H1 (cell line): Measurements from ENCODE around the gene TCF19.

ENCODE experiments used
- CTCF ChIP-seq, 3 experiments: IDR thresholded peaks; 1 replicate in 2 of 3; 2 replicates in 1 of 3; pipeline versions ENCODE4 v1.5.1 to v1.6.1; 2011; ENCODE audit warnings: low read length in 3 of 3, mild to moderate bottlenecking in 3 of 3, inconsistent platforms in 2 of 3, low read depth in 1 of 3, moderate library complexity in 1 of 3; ENCODE audit not compliant: insufficient read depth in 1 of 3; ENCODE audit errors: control extremely low read depth in 1 of 3
- EZH2 ChIP-seq: fragments of 200-600 bp; sonication (generic); IDR thresholded peaks from 2 replicates; pipeline ENCODE4 v1.7.1; 2012; ENCODE audit warnings: low read depth, mild to moderate bottlenecking, moderate library complexity, low read length, inconsistent platforms; ENCODE audit not compliant: severe bottlenecking
- GTF2F1 ChIP-seq: IDR thresholded peaks from 2 replicates; pipeline ENCODE4 v1.6.1; 2012; ENCODE audit warnings: low read depth, low read length, improper control_type of control experiment, borderline replicate concordance
- JUN ChIP-seq: IDR thresholded peaks from 2 replicates; pipeline ENCODE4 v1.6.1; 2011; ENCODE audit warnings: low read depth, mild to moderate bottlenecking, improper control_type of control experiment, low read length
- JUND ChIP-seq: IDR thresholded peaks from 2 replicates; pipeline ENCODE4 v1.6.1; 2011; ENCODE audit warnings: mild to moderate bottlenecking, improper control_type of control experiment, low read length
- MAX ChIP-seq: IDR thresholded peaks from 2 replicates; pipeline ENCODE4 v1.6.1; 2012; ENCODE audit warnings: inconsistent platforms
- POLR2A ChIP-seq, 2 experiments: IDR thresholded peaks; 1 replicate in 1 of 2; 2 replicates in 1 of 2; pipeline ENCODE4 v1.6.1; 2011; ENCODE audit warnings: low read depth in 2 of 2, low read length in 2 of 2, mild to moderate bottlenecking in 2 of 2; ENCODE audit errors: control extremely low read depth in 1 of 2
- POLR2AphosphoS5 ChIP-seq: IDR thresholded peaks from 2 replicates; pipeline ENCODE4 v1.6.1; 2011; ENCODE audit warnings: low read depth, low read length
- SIN3A ChIP-seq, 2 experiments: IDR thresholded peaks in 1 of 2; conservative IDR thresholded peaks in 1 of 2; 2 replicates each; pipeline ENCODE4 v1.6.1; 2011 to 2012; ENCODE audit warnings: low read length in 2 of 2, improper control_type of control experiment in 1 of 2, low read depth in 1 of 2, mild to moderate bottlenecking in 1 of 2
- SP2 ChIP-seq: IDR thresholded peaks from 2 replicates; pipeline ENCODE4 v1.6.1; 2012; ENCODE audit warnings: mild to moderate bottlenecking, low read length, inconsistent platforms
- SP4 ChIP-seq: IDR thresholded peaks from 2 replicates; pipeline ENCODE4 v1.6.1; 2012; ENCODE audit warnings: low read length, inconsistent platforms
- TAF1 ChIP-seq: IDR thresholded peaks from 2 replicates; pipeline ENCODE4 v1.6.1; 2011; ENCODE audit warnings: mild to moderate bottlenecking, low read depth, low read length
- TAF7 ChIP-seq: optimal IDR thresholded peaks from 2 replicates; pipeline ENCODE3; 2011; ENCODE audit warnings: low read depth, mild to moderate bottlenecking, inconsistent platforms, low read length, moderate library complexity, borderline replicate concordance
- TCF12 ChIP-seq: IDR thresholded peaks from 2 replicates; pipeline ENCODE4 v1.6.1; 2011; ENCODE audit warnings: low read depth, mild to moderate bottlenecking, low read length

GRCh38 chr6:31115941-31116560 is 42.3 kb upstream of the TCF19 start:
- no peak for TF ChIP-seq CTCF (IDR thresholded peaks at IDR 0.05; ENCODE audit: control extremely low read depth in 1 of 3, insufficient read depth in 1 of 3, low read depth in 1 of 3, low read length in 3 of 3)
- no peak for TF ChIP-seq SP2
- TF ChIP-seq MAX: no peak
- no peak for TF ChIP-seq POLR2A (IDR thresholded peaks at IDR 0.05; ENCODE audit: control extremely low read depth in 1 of 2, low read depth in 2 of 2, low read length in 2 of 2)
- TF ChIP-seq POLR2AphosphoS5: no peak
- no peak for TF ChIP-seq SIN3A (conservative IDR thresholded peaks at IDR 0.05 in 1 of 2, IDR thresholded peaks at IDR 0.05 in 1 of 2; ENCODE audit: low read depth in 1 of 2, low read length in 2 of 2)
- TF ChIP-seq TAF1: no peak
- no peak for TF ChIP-seq EZH2
- no peak for TF ChIP-seq SP4
- no peak for TF ChIP-seq TAF7
- TF ChIP-seq GTF2F1: no peak
- no peak for TF ChIP-seq TCF12
- TF ChIP-seq JUND: no peak
- TF ChIP-seq JUN: no peak
